OCI-LY7 (cell line): ENCODE measurements around the gene DOLPP1.

ENCODE experiments used
- EZH2phosphoT487 ChIP-seq: fragments of 200-600 bp; sonication (generic); IDR thresholded peaks from 2 replicates; pipeline ENCODE4 v1.6.1; 2018; ENCODE audit warnings: low read depth, borderline replicate concordance, mild to moderate bottlenecking, mixed run types, antibody characterized with exemption, low read length, moderate library complexity, mixed read lengths
- TF ChIP-seq, protein P1 (sequence below): fragments of 200-600 bp; sonication (generic); conservative IDR thresholded peaks from 2 replicates; pipeline ENCODE4 v1.5.1; 2014; ENCODE audit warnings: mild to moderate bottlenecking, antibody characterized with exemption, low read length, moderate library complexity, mixed read lengths

DNA sequence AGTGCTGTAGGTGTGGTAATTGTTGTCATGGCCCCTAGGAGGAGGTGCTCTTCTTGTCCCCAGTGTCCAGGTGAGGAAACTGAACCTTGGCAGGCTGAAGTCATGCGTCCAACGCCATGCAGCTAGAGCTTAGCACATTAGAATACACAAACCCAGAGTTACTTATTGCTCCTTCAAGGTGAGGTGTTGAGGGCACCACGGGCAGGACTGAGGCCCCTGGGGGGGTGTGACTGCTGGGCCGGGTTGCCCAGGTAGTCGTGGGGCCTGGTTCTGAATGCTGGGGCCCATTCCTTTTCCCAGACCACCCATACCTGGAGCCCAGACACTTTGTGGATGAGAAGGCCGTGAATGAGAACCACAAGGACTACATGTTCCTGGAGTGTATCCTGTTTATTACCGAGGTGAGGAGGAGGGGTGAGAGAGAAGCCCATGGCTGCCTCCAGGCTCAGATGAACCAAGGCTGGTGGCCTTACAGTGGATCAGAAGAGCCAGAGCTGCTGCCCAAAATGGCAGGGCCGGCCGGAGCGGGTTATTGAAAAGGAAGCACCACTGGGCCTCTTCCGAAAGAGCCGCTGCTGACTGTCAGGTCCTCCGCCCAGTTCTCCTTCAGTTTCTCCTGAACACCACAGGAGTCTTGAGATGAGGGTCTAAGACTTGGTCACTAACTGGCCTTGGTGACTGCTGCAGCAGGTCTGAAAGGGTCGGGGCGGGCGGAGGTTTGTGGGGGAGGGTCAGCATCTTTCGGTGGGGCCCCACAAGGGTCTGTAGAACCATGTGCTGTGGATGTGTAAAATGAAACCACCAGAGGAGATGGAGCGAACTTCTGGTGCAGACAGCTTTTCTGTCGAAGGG lies 56.6 kb downstream of the DOLPP1 start:
- TF ChIP-seq, protein P1, sequence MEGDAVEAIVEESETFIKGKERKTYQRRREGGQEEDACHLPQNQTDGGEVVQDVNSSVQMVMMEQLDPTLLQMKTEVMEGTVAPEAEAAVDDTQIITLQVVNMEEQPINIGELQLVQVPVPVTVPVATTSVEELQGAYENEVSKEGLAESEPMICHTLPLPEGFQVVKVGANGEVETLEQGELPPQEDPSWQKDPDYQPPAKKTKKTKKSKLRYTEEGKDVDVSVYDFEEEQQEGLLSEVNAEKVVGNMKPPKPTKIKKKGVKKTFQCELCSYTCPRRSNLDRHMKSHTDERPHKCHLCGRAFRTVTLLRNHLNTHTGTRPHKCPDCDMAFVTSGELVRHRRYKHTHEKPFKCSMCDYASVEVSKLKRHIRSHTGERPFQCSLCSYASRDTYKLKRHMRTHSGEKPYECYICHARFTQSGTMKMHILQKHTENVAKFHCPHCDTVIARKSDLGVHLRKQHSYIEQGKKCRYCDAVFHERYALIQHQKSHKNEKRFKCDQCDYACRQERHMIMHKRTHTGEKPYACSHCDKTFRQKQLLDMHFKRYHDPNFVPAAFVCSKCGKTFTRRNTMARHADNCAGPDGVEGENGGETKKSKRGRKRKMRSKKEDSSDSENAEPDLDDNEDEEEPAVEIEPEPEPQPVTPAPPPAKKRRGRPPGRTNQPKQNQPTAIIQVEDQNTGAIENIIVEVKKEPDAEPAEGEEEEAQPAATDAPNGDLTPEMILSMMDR, result no peak
- TF ChIP-seq EZH2phosphoT487, result no peak
